Astrocyte (in vitro differentiated cells and primary cell): ENCODE measurements around the gene MOB3A. TPM values are rescaled to one million over a fixed set of nuclear protein-coding genes. Genes with fewer than 3 reads are reported as not detected.

ENCODE experiments used
- DNase-seq: peaks from one replicate; pipeline ENCODE4 v3.0.0-alpha.2; 2010; ENCODE audit warnings: low read depth
- FAIRE-seq: peaks from 2 replicates; lab custom pipeline; 2011; peaks lifted over from hg19 to GRCh38; lab: Jason Lieb, UNC
- H2AFZ ChIP-seq: 2 replicates; pipeline ENCODE4 v1.6.0; 2012; ENCODE audit warnings: low read depth, low read length, inconsistent platforms
- H3K27ac ChIP-seq: 2 replicates; pipeline ENCODE4 v1.5.1; 2011; ENCODE audit warnings: low read depth, low read length, inconsistent platforms
- H3K27me3 ChIP-seq: 2 replicates; pipeline ENCODE4 v1.6.0; 2011; ENCODE audit warnings: low read length, inconsistent platforms; ENCODE audit not compliant: insufficient read depth
- H3K36me3 ChIP-seq: 2 replicates; pipeline ENCODE4 v1.5.1; 2011; ENCODE audit warnings: low read length, inconsistent platforms; ENCODE audit not compliant: insufficient read depth
- H3K4me1 ChIP-seq: 2 replicates; pipeline ENCODE4 v1.5.1; 2011; ENCODE audit warnings: low read length, inconsistent platforms; ENCODE audit not compliant: insufficient read depth
- H3K4me2 ChIP-seq: 2 replicates; pipeline ENCODE4 v1.6.0; 2012; ENCODE audit warnings: low read length, inconsistent platforms
- H3K4me3 ChIP-seq: 2 replicates; pipeline ENCODE4 v1.5.1; 2011; ENCODE audit warnings: low read depth, mild to moderate bottlenecking, low read length, inconsistent platforms; ENCODE audit not compliant: insufficient read depth
- H3K79me2 ChIP-seq: 2 replicates; pipeline ENCODE4 v1.6.0; 2012; ENCODE audit warnings: mild to moderate bottlenecking, low read length, inconsistent platforms; ENCODE audit not compliant: insufficient read depth
- H3K9ac ChIP-seq: 2 replicates; pipeline ENCODE4 v1.6.0; 2012; ENCODE audit warnings: mild to moderate bottlenecking, low read length, inconsistent platforms
- H3K9me3 ChIP-seq: 2 replicates; pipeline ENCODE4 v1.5.1; 2012; ENCODE audit warnings: low read depth, mild to moderate bottlenecking, low read length, inconsistent platforms; ENCODE audit not compliant: insufficient read depth
- H4K20me1 ChIP-seq: 2 replicates; pipeline ENCODE4 v1.6.0; 2012; ENCODE audit warnings: low read length, inconsistent platforms; ENCODE audit not compliant: insufficient read depth
- H3K27ac Mint-ChIP-seq: one replicate; pipeline ENCODE4 v1.8.0; 2021; ENCODE audit warnings: mild to moderate bottlenecking, mixed read lengths; ENCODE audit not compliant: unreplicated experiment
- H3K27me3 Mint-ChIP-seq: one replicate; pipeline ENCODE4 v1.8.0; 2021; ENCODE audit warnings: low read depth, mixed read lengths; ENCODE audit not compliant: unreplicated experiment
- H3K36me3 Mint-ChIP-seq: one replicate; pipeline ENCODE4 v1.8.0; 2021; ENCODE audit warnings: low read depth, mixed read lengths; ENCODE audit not compliant: unreplicated experiment
- H3K4me1 Mint-ChIP-seq: one replicate; pipeline ENCODE4 v1.8.0; 2021; ENCODE audit warnings: low read depth, mixed read lengths; ENCODE audit not compliant: unreplicated experiment
- H3K4me3 Mint-ChIP-seq: one replicate; pipeline ENCODE4 v1.8.0; 2021; ENCODE audit warnings: mild to moderate bottlenecking, moderate library complexity, mixed read lengths; ENCODE audit not compliant: unreplicated experiment
- H3K9me3 Mint-ChIP-seq: one replicate; pipeline ENCODE4 v1.8.0; 2021; ENCODE audit warnings: mild to moderate bottlenecking, mixed read lengths; ENCODE audit not compliant: unreplicated experiment
- EZH2 ChIP-seq: IDR thresholded peaks from 2 replicates; pipeline ENCODE4 v1.6.1; 2012; ENCODE audit warnings: mild to moderate bottlenecking, low read length, inconsistent platforms; ENCODE audit not compliant: insufficient read depth
- total RNA-seq: library from RNA; stranded (reverse); gene quantifications from 2 replicates; pipeline ENCODE4 v1.2.1, GENCODE V29; 2021
- TF ChIP-seq, protein P1 (sequence below): IDR thresholded peaks from 2 replicates; pipeline ENCODE4 v1.5.1; 2011; ENCODE audit warnings: low read depth, mild to moderate bottlenecking, inconsistent platforms, low read length, moderate library complexity; ENCODE audit not compliant: insufficient read depth

Gene MOB3A
- total RNA-seq, 1 donor from 2014 or later = 45.3 TPM

DNA sequence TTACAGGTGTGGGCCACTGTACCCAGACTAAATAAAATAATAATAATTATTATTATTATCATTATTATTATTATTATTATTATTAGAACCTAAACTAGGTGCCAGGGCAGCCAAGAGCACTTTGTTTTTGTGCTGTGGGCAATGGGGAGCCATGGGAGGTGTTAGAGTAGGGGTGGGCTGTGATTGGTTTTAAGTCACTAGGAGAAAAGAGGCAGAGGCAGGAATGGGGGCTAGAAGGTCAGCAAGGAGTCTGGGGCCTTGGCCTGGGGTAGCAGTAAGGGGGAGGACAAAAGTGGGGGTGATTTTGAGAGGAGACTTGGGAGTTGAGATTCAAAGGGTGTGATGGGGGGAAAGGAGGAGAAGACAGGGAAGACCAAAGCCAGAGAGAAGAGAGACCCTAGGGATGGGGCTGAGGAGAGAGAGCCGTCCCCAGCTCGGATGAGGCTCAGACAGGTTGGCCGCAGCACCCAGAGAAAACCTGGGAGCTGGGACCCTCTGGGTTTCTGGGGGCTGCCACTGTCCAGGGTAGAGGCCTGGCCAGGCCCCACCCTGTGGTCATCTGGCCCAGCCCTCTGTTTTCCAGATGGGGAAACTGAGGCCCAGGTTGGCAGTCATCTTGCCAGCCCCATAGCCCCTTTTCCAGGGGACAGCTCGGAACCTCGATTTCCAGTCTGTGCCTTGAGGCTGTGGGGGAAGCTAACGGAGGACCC, 62.9 kb downstream of the MOB3A start:
- Mint-ChIP-seq H3K27me3 (no peaks in the 10 kb centered on the region), H3K4me3 (no peak overlapping the region), H3K9me3 (peaks cover 2% of the 10 kb centered on the region), H3K4me1 (peaks cover 8% of the 10 kb centered on the region), H3K36me3 (no peaks in the 10 kb centered on the region), H3K27ac (no peak overlapping the region)
- FAIRE-seq (no peak), DNase-seq (no peak)
- Histone ChIP-seq H3K36me3 (no peaks in the 10 kb centered on the region), H3K4me2 (peak overlapping the region; percentile 74), H3K4me3 (no peak overlapping the region), H3K27ac (no peak overlapping the region), H4K20me1 (no peaks in the 10 kb centered on the region), H2AFZ (no peak overlapping the region), H3K4me1 (peaks cover 15% of the 10 kb centered on the region), H3K27me3 (no peaks in the 10 kb centered on the region), H3K9ac (no peak overlapping the region), H3K79me2 (no peaks in the 10 kb centered on the region), H3K9me3 (peaks cover 4% of the 10 kb centered on the region)
- TF ChIP-seq, protein P1, sequence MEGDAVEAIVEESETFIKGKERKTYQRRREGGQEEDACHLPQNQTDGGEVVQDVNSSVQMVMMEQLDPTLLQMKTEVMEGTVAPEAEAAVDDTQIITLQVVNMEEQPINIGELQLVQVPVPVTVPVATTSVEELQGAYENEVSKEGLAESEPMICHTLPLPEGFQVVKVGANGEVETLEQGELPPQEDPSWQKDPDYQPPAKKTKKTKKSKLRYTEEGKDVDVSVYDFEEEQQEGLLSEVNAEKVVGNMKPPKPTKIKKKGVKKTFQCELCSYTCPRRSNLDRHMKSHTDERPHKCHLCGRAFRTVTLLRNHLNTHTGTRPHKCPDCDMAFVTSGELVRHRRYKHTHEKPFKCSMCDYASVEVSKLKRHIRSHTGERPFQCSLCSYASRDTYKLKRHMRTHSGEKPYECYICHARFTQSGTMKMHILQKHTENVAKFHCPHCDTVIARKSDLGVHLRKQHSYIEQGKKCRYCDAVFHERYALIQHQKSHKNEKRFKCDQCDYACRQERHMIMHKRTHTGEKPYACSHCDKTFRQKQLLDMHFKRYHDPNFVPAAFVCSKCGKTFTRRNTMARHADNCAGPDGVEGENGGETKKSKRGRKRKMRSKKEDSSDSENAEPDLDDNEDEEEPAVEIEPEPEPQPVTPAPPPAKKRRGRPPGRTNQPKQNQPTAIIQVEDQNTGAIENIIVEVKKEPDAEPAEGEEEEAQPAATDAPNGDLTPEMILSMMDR = no peak
- no peak for TF ChIP-seq EZH2

DNA sequence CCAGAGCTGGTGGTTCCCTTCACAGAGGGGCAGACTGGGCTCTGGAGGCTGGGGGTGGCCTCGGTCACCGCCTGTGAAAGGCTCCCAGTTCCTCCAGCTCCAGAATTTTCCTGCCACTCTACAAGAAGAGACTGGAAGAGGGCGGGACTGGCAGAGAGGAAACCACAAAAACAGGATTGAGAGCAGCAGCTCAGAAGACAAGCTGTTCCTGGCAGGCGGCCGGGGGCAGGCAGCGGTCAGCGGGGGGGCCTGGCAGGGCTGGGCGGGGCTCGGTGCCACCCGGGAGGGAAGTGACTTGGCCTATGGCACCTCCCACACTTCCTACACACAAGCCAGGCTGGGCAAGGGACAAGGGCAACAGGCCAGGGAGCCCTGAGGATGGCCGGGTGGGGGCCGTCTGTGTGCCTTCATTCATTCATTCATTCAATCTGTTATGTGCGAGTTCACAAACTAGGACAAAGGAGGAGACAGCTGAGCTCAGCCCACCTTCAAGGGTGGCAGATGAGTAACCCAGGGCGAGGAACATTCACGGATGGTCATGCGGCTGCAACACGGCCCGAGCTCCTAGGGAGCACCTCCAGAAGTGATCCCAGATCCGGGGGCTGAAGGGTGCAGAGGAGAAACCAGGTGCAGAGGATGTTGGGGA, 63.7 kb downstream of the MOB3A start:
- H3K9me3 ChIP-seq = peaks cover 4% of the 10 kb centered on the region
- Mint-ChIP-seq H3K4me3 (no peak overlapping the region), H3K27ac (peak overlapping the region; percentile 9), H3K4me1 (peaks cover 8% of the 10 kb centered on the region), H3K9me3 (peaks cover 2% of the 10 kb centered on the region), H3K36me3 (no peaks in the 10 kb centered on the region), H3K27me3 (no peaks in the 10 kb centered on the region)
- peak overlapping the region; percentile 74 for H3K4me2 ChIP-seq
- FAIRE-seq (no peak), DNase-seq (peak; percentile 65)
- no peak overlapping the region for H3K9ac ChIP-seq
- H3K4me1 ChIP-seq = peaks cover 16% of the 10 kb centered on the region
- H4K20me1 ChIP-seq = no peaks in the 10 kb centered on the region
- no peak for TF ChIP-seq EZH2
- TF ChIP-seq, protein P1 = no peak
- peak overlapping the region; percentile 74 for H2AFZ ChIP-seq
- H3K27me3 ChIP-seq = no peaks in the 10 kb centered on the region
- no peak overlapping the region for H3K4me3 ChIP-seq
- H3K36me3 ChIP-seq = no peaks in the 10 kb centered on the region
- H3K27ac ChIP-seq = no peak overlapping the region
- no peaks in the 10 kb centered on the region for H3K79me2 ChIP-seq

DNA sequence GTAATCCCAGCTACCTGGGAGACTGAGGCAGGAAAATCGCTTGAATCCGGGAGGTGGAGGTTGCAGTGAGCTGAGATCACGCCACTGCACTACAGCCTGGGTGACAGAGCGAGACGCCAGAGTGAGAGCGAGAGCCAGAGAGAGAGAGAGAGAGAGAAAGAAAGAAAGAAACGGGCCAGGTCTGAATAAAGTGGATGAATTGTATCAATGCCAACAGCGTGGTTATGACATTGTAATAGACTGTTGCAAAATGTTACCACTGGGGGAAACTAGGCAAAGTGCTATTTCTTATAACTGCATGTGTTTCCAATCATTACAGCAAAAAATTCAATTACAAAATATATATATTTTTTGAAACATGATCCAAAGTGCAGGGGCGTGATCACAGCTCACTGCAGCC, 68.8 kb downstream of the MOB3A start:
- DNase-seq (peak; percentile 55), FAIRE-seq (no peak)
- Histone ChIP-seq H3K36me3 (no peaks in the 10 kb centered on the region), H3K4me1 (peaks cover 11% of the 10 kb centered on the region), H3K27me3 (peaks cover 2% of the 10 kb centered on the region), H4K20me1 (no peaks in the 10 kb centered on the region), H3K79me2 (no peaks in the 10 kb centered on the region), H2AFZ (no peak overlapping the region), H3K27ac (no peak overlapping the region), H3K9ac (no peak overlapping the region), H3K9me3 (no peaks in the 10 kb centered on the region), H3K4me3 (no peak overlapping the region), H3K4me2 (no peak overlapping the region)
- TF ChIP-seq, protein P1 = no peak
- no peak for TF ChIP-seq EZH2
- H3K9me3 Mint-ChIP-seq = peaks cover 3% of the 10 kb centered on the region
- peaks cover 6% of the 10 kb centered on the region for H3K4me1 Mint-ChIP-seq
- H3K36me3 Mint-ChIP-seq = no peaks in the 10 kb centered on the region
- no peak overlapping the region for H3K27ac Mint-ChIP-seq
- no peak overlapping the region for H3K4me3 Mint-ChIP-seq
- peaks cover 2% of the 10 kb centered on the region for H3K27me3 Mint-ChIP-seq
